T-helper 1 cell treated with Interleukin-12 subunit alpha and Interleukin-12 subunit beta and Interleukin-4 antibody, amounts not matched to agents 30 ng/mL and 1 ng/mL, for 36 hours (primary cell): Measurements from ENCODE around the gene MRPS2. TPM values are rescaled to one million over a fixed set of nuclear protein-coding genes. Genes with fewer than 3 reads are reported as not detected.
"Not testable (repeated sequence)": the region's sequence is repeated elsewhere in the genome, so short reads cannot be mapped to it uniquely, and the experiment has no call there.

Experiments
- intact Hi-C: fragments of 100-400 bp; cut with micrococcal nuclease; formaldehyde crosslinking; loops from one replicate; pipeline ENCODE4 v1.15.1; 2024
- total RNA-seq: library from RNA; stranded (reverse); gene quantifications from 2 replicates; pipeline ENCODE4 v1.2.3, GENCODE V29; 2022

MRPS2 gene
- total RNA-seq, 1 donor from 2014 or later: 37.0 TPM

- intact Hi-C loops: not testable (repeated sequence)
Measured at GRCh38 chr9:135528842-135529435, 28.5 kb downstream of the MRPS2 start.

GRCh38 chr9:135530146-135530545, 29.7 kb downstream of the MRPS2 start:
- intact Hi-C loops: no loop called here

GRCh38 chr9:135531096-135531495, 30.6 kb downstream of the MRPS2 start:
- intact Hi-C loops: no loop called here

- intact Hi-C loops: no loop called here
Measured at GRCh38 chr9:135533113-135533512, 32.6 kb downstream of the MRPS2 start.

GRCh38 chr9:135533674-135534073, 33.2 kb downstream of the MRPS2 start:
- intact Hi-C loops: no loop called here

GRCh38 chr9:135534192-135534711, 33.8 kb downstream of the MRPS2 start:
- intact Hi-C loops: not testable (repeated sequence)

- intact Hi-C loops: not testable (repeated sequence)
Measured at GRCh38 chr9:135534826-135535225, 34.3 kb downstream of the MRPS2 start.

GRCh38 chr9:135535631-135536030, 35.1 kb downstream of the MRPS2 start:
- intact Hi-C loops: not testable (repeated sequence)

GRCh38 chr9:135536216-135536615, 35.7 kb downstream of the MRPS2 start:
- intact Hi-C loops: no loop called here

GRCh38 chr9:135543262-135543894, 42.9 kb downstream of the MRPS2 start:
- intact Hi-C loops: not testable (repeated sequence)

GRCh38 chr9:135544981-135545635, 44.6 kb downstream of the MRPS2 start:
- intact Hi-C loops: no loop called here

- intact Hi-C loops: not testable (repeated sequence)
Measured at GRCh38 chr9:135545646-135546176, 45.2 kb downstream of the MRPS2 start, which contains the start of gene OBP2A. Gene OBP2A, plus strand, starts transcription at chr9:135546126. Its CDS starts 55 bp downstream, at chr9:135546181.

- intact Hi-C loops: not testable (repeated sequence)
Measured at GRCh38 chr9:135546792-135547617, 46.5 kb downstream of the MRPS2 start.

- intact Hi-C loops: no loop called here
Measured at GRCh38 chr9:135547756-135548736, 47.6 kb downstream of the MRPS2 start.

- intact Hi-C loops: not testable (repeated sequence)
Measured at GRCh38 chr9:135549478-135550343, 49.2 kb downstream of the MRPS2 start.

- intact Hi-C loops: no loop called here
Measured at GRCh38 chr9:135550344-135550918, 49.9 kb downstream of the MRPS2 start.

GRCh38 chr9:135551031-135551430, 50.5 kb downstream of the MRPS2 start:
- intact Hi-C loops: no loop called here

- intact Hi-C loops: no loop called here
Measured at GRCh38 chr9:135551456-135551855, 51.0 kb downstream of the MRPS2 start.
